Measurements from ENCODE around the gene APC2. TPM values are rescaled to one million over a fixed set of nuclear protein-coding genes. Genes with fewer than 3 reads are reported as not detected.

Gene APC2
- total RNA-seq, 4 donors from 2014 or later: 0.12 to 0.19 TPM; not detected in 2

DNA sequence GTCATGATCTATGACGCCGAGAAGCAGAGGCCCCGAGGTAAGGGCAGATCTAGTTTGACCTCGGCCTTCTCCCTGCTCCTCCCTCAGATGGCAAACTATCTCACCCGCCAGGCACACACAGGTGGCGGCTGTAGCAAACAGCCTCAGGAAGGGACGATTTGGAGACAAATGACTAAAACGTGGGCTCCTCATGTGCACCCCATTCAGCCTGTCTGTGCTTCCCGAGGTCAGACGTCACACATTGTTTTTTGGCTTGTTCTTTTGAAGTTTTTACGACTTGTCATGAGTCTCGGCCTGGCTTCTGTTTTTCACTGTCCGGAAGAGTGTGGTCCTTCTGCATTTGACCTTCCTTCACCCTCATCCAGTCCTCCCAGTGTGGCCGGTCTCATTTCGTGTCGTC, 27.6 kb upstream of the APC2 start:
- ATAC-seq (ENCODE audit: low FRiP score) (no peak), DNase-seq (ENCODE audit: low spot score) (no peak)
- TF ChIP-seq, protein P1, sequence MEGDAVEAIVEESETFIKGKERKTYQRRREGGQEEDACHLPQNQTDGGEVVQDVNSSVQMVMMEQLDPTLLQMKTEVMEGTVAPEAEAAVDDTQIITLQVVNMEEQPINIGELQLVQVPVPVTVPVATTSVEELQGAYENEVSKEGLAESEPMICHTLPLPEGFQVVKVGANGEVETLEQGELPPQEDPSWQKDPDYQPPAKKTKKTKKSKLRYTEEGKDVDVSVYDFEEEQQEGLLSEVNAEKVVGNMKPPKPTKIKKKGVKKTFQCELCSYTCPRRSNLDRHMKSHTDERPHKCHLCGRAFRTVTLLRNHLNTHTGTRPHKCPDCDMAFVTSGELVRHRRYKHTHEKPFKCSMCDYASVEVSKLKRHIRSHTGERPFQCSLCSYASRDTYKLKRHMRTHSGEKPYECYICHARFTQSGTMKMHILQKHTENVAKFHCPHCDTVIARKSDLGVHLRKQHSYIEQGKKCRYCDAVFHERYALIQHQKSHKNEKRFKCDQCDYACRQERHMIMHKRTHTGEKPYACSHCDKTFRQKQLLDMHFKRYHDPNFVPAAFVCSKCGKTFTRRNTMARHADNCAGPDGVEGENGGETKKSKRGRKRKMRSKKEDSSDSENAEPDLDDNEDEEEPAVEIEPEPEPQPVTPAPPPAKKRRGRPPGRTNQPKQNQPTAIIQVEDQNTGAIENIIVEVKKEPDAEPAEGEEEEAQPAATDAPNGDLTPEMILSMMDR (IDR thresholded peaks at IDR 0.05): no peak

DNA sequence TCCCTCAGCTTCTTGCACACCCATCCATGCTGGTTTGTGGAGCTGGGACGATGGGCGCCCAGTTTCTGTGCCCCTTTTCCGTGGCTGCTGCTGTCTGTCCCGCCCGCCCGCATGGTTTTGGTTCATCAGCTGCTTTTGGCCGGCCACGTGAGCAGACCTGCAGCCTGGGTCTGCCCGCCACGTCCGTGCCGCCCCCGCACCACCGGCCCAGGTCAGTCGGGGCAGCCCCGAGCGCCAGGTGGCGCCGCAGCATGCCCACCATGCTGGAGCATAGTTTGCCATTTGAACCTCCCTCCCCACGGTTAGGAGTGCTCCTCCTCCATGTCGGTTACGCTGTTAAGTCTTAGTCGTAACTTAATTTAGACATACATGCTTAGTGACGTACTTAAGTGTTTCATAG, 27.0 kb upstream of the APC2 start:
- ATAC-seq (ENCODE audit: low FRiP score) (no peak), DNase-seq (ENCODE audit: low spot score) (no peak)
- TF ChIP-seq, protein P1 (IDR thresholded peaks at IDR 0.05): no peak

DNA sequence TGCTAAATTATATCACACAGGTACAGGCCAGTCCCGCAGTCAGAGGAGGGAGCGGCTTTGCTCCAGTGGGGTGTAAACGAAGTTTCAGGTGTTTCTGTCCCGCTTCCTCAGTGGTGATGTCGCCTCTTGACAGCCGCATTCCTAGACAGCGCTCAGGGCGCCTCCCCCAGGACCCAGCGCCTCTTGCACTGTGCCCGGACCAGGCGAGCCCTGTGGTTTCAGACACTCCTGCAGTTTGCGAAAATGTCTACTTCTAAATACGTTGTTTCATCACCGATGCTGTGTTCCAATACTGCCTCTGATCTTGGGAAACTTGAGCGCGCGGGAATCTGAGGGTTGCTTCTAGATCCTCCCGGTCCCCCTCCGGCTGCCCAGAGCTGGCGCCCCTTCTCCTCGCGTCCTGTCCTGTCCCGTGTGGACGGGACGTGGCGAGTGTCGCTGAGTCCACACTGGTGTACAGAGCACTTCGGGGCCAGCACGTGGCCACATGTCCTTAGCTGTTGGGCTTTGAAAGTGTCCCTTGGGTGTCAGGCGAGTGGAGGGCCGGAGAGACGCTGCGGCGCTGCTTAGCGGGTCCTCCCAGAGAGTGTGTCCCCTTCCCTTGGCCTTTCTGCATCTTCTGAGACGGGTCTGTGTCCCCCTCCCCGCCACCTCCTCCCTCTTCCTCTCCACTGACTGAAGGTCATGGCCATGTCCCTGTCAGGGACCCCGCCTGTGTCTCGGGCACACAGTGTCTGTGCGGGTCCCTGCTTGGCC, 26.3 kb upstream of the APC2 start:
- TF ChIP-seq, protein P1 (IDR thresholded peaks at IDR 0.05): no peak
- no peak for ATAC-seq (ENCODE audit: low FRiP score)
- DNase-seq (ENCODE audit: low spot score): no peak

DNA sequence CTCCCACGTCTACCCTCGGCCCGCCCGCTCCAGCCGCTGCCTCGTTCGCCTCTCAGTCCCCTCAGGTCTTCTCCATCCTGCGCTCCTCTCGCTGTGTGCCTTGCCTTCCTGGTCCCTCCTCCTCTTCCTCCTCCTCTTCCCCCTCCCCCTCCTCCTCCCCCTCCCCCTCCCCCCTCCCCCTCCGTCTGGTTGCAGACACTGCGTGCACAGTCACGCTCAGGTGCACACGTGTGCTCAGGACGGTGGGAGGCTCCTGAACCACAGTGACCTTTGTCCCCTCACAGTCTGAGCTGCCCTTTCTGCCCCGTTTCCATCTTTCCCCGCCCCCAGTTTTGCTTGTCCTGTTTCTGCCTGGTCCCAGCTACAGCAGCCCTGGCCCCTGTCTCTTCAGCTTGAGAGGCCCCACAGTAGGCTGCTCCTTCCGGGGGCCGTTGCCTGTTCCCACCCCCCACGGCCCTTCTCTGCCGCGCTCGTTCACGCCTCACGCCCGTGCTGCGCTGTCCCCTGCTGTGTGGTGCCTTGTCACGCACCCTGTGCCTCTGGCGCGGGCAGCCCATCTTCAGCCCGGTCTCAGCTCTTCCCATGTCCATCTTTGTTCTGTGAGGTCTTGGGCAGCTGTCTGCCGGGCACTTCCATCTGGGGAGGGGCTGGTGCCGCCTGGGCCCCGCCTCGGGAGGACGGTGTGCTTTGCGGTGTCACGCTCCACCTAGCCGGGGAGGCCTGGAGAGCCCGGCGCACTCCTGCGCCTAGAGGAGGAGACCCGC, 25.5 kb upstream of the APC2 start:
- TF ChIP-seq, protein P1 (IDR thresholded peaks at IDR 0.05): no peak
- no peak for ATAC-seq (ENCODE audit: low FRiP score)
- no peak for DNase-seq (ENCODE audit: low spot score)

DNA sequence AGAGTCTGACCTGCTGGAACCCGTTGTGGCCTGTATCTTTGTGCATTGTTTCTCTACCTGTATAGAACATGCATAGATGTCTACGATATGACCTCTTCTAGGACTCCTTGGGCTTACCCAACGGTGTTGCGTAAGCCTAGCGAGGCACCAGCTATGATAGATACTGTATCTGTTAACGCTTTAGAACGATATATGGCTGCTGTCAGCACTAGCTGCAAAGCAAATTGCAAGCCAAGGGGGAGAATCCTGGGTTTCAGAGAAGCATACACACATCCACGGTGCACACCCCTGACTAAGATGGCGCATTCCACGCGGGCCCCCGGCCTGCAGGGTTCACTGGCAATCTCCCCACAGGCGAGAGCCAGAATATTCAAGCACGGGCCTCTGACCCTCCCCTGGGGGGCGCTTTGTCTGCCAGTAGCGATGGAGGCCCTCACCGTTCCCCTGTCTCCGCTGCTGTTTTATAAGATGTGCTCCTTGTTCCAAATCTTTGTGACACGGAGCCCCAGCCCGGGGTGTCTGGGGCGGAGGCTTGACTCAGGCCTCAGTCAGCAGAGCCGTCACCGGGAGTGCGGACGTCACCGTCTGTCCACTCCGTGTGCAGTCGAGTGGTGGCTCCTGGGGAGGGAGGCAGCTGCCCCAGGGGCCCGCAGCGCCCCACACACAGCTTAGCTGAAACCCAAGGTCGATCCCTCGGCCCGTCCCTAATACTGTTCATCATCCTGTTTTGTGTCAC, 24.7 kb upstream of the APC2 start:
- TF ChIP-seq, protein P1 (IDR thresholded peaks at IDR 0.05): no peak
- no peak for ATAC-seq (ENCODE audit: low FRiP score)
- DNase-seq (ENCODE audit: low spot score): no peak

DNA sequence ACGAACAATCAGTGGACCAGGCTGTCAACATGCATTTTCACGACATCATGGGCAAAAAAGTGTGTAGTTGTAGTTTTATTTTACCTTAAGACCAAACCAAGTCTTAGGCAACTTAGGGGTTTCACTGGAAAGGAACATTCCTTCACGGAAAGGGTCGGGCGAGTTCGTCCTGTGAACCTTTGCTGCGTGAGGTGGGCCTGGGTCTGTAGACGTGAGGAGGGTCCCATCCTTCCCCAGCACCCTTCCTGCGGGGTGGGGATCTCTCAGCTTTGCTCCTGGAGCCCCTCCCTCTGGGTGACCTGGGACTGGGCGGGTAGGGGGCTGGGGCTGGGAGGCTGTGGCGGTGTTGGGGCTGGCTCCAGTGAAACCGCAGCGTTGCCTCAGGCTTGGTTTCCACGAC, 24.0 kb upstream of the APC2 start:
- DNase-seq (ENCODE audit: low spot score) (no peak), ATAC-seq (ENCODE audit: low FRiP score) (no peak)
- TF ChIP-seq, protein P1 (IDR thresholded peaks at IDR 0.05): no peak

Measured in omental fat pad (tissue), 4 donors.